ENCODE results near the gene RABEP2. TPM values are rescaled to one million over a fixed set of nuclear protein-coding genes. Genes with fewer than 3 reads are reported as not detected.

The RABEP2 gene
- total and polyA plus RNA-seq, 9 of the 15 experiments (the other 6 are each of a cell fraction or from before 2014, with no cell fraction given) = 0.15 to 13.4 (median 3.5) TPM

- CTCF ChIA-PET (ENCODE audit: low intra/inter-chr PET ratio) = interaction anchor here (0.7 kb wide), 1 partner anchor 1742 kb away, joined by 3 read pairs; no protein-coding TSS in a partner anchor
- no peak overlapping the region for H3K4me3 ChIP-seq
- H4K20me1 ChIP-seq (replicated peaks; ENCODE audit: control insufficient read depth, insufficient read depth, low read length) = no peaks in the 10 kb centered on the region
- no peak overlapping the region for H3K9ac ChIP-seq (ENCODE audit: insufficient read depth in 1 of 2, low read depth in 2 of 2, low read length in 2 of 2)
- H3K9me3 ChIP-seq (replicated peaks; ENCODE audit: control insufficient read depth, insufficient read depth, low read depth, low read length) = no peaks in the 10 kb centered on the region
- WGBS (ENCODE audit: insufficient coverage, low coverage, missing lambda C conversion rate) = 40% methylated on average over 4 of the region's 4 CpGs
- in situ Hi-C loops (cut with MboI) = no loop called here
- TF ChIP-seq CEBPG (CRISPR knock-in tag; IDR thresholded peaks at IDR 0.05) (no peak), CEBPG (tag; conservative IDR thresholded peaks at IDR 0.05 in 1 of 2, IDR thresholded peaks at IDR 0.05 in 1 of 2) (no peak), ZNF589 (CRISPR knock-in tag; IDR thresholded peaks at IDR 0.05; ENCODE audit: low read depth) (no peak), TRIM24 (IDR thresholded peaks at IDR 0.05) (no peak), ZNF3 (CRISPR knock-in tag; IDR thresholded peaks at IDR 0.05) (no peak), ZNF431 (CRISPR knock-in tag; IDR thresholded peaks at IDR 0.05) (no peak), GMEB1 (CRISPR knock-in tag; IDR thresholded peaks at IDR 0.05) (no peak), DDX20 (tag; IDR thresholded peaks at IDR 0.05; ENCODE audit: low read depth) (no peak), SAFB2 (IDR thresholded peaks at IDR 0.05; ENCODE audit: borderline replicate concordance, low read depth, low read length, severe bottlenecking) (no peak), SRF (CRISPR knock-in tag; IDR thresholded peaks at IDR 0.05) (no peak), ZNF584 (CRISPR knock-in tag; IDR thresholded peaks at IDR 0.05; ENCODE audit: low read depth) (no peak), BRD4 (IDR thresholded peaks at IDR 0.05) (no peak), STAG1 (CRISPR knock-in tag; IDR thresholded peaks at IDR 0.05; ENCODE audit: borderline replicate concordance) (no peak), HNRNPH1 (optimal IDR thresholded peaks at IDR 0.05; ENCODE audit: low read depth, low read length) (no peak), ELF1 (tag; IDR thresholded peaks at IDR 0.05) (no peak), CREB1 (IDR thresholded peaks at IDR 0.05) (no peak), CREB1 (CRISPR knock-in tag; IDR thresholded peaks at IDR 0.05) (no peak), DPF2 (IDR thresholded peaks at IDR 0.05) (no peak), GABPB2 (CRISPR knock-in tag; conservative IDR thresholded peaks at IDR 0.05) (no peak), TAF15 (IDR thresholded peaks at IDR 0.05; ENCODE audit: low read depth, low read length) (no peak)
- TF ChIP-seq, protein P1, sequence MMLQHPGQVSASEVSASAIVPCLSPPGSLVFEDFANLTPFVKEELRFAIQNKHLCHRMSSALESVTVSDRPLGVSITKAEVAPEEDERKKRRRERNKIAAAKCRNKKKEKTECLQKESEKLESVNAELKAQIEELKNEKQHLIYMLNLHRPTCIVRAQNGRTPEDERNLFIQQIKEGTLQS (IDR thresholded peaks at IDR 0.05) = no peak
- TF ChIP-seq, protein P1 (CRISPR knock-in tag; conservative IDR thresholded peaks at IDR 0.05) = no peak
- peaks cover 0 to 5% of the 10 kb centered on the region in 2 experiments; a peak in 1 of 5 replicates for H3K4me1 ChIP-seq (replicated peaks in 1 of 2; ENCODE audit: control insufficient read depth in 2 of 2, insufficient read depth in 2 of 2, low read length in 2 of 2)
- no peak for FAIRE-seq
- no peak overlapping the region for H2AFZ ChIP-seq (ENCODE audit: low read depth, low read length)
- no peaks in the 10 kb centered on the region for H3K27me3 ChIP-seq (ENCODE audit: control insufficient read depth in 2 of 2, insufficient read depth in 2 of 2, low read length in 2 of 2)
- no TSS peak for BruUV-seq (replicated peaks)
- DNase-seq (ENCODE audit: extremely low read depth in 1 of 4, low spot score in 3 of 4) = no peak
- intact Hi-C loops (cut with micrococcal nuclease) = no loop called here
- H3K79me2 ChIP-seq (ENCODE audit: control insufficient read depth, insufficient read depth, low read length) = no peaks in the 10 kb centered on the region
- no peak for ATAC-seq
- H3K27ac ChIP-seq (ENCODE audit: extremely low read depth, low read depth, low read length) = no peak overlapping the region
- POLR2A ChIA-PET = no interaction called here
- H3K36me3 ChIP-seq (ENCODE audit: control insufficient read depth, insufficient read depth, low read length) = no peaks in the 10 kb centered on the region; the same call in 2 of the 3 replicates
- no peaks in the 10 kb centered on the region for H3K9me1 ChIP-seq (ENCODE audit: control insufficient read depth, insufficient read depth, low read length)
- H3K4me2 ChIP-seq (ENCODE audit: insufficient read depth, low read length) = no peak overlapping the region
These were observed 29.4 kb downstream of the RABEP2 start for GRCh38 chr16:28895609-28896008.
